HG03520 (cell line): ENCODE data around the gene CDKAL1.

Experiments
- ATAC-seq: cut with Tn5 transposase; IDR thresholded peaks from one replicate; pipeline ENCODE4 v1.9.1; 2021; ENCODE audit warnings: mild to moderate bottlenecking, moderate library complexity; ENCODE audit not compliant: unreplicated experiment

Gene CDKAL1

DNA sequence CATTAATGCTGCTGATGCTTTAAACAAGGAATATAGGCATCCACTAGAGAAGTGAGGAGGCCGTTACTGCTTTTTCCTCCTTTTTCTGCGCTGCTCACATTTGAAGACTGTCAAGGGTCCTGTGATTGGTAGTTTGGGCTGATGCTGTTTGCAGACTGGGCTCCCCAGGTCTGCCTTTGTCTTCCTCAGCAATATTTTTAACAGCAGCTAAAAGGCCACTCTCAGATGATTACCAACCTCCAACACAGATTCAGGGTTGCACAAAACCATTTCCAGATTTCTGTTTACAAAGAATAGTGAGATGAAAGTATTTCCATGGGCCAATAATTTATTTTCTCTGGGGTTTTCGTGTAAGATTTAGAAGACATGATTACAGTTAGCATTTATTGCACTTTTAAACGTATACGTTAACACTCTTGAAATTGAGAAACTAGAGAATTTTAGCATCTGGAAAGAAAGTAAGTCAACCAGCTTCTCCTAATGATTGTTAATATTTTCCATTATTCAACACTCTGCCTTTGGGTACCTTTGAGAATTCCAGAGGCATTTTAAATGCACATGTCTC, 584.0 kb downstream of the CDKAL1 start:
- ATAC-seq = no peak

DNA sequence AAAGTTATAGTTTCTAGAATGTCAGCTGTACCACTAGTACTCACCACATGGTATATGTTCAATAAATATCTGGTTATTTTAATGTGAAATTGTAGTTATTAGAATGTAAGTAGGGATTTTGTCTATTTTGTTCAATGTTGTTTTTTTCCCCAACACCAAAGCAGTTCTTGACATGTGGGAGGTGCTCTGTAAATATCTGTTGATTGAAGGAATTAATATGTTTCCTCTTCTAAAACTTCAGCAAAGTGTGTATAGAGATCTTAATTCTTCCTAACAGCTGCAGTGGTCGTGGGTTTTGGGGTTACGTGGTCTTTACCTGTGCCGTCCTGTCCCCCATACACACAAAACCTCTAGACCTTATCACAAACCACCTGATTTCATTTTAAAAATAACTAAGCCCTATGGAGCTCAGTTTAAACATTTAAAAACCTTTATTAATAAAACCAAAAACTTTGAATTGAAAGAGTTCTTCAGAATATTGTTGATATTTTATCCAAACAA, 587.4 kb downstream of the CDKAL1 start:
- no peak for ATAC-seq

DNA sequence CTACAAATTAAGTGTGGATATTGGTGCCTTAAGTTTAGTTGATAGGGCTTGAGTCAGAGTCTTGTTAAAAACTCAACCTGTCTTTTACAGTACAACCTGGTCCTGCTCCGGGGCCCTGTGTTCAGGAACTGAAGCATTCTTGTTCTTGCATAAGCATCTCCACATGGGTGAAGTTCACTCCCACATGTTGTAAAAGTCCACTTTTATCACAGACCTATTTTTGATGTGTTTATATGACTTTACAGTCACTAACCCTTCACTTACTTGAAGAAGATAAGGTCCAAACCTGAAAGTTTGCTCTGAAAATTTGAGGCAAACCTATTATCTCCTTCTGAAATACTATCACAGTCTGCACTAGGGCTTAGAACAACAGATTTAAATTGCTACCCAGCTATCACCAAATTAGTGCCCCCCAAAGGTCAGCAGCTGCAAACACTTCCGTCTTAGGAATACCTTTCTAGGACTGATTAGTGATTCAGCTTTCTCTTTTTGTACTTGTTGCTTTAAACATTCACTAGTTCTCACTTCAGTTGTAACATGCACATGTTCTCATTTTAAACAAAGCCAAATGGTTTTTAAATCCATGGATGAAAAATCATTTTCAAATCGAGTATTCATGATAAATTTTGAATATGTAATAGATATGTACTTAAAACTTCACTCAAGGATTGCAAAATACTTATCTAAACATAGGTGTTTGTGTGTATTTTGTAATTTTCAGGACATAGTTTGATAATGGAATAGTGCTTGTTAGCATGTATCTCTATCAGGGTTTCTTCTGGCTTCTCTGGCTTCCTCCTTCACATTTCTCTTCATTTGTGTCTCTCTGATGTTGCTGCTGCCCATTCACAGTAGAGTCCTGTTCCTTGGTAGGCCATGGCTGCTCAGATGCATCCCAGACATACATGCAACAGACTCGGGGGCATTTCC, 589.5 kb downstream of the CDKAL1 start:
- no peak for ATAC-seq

DNA sequence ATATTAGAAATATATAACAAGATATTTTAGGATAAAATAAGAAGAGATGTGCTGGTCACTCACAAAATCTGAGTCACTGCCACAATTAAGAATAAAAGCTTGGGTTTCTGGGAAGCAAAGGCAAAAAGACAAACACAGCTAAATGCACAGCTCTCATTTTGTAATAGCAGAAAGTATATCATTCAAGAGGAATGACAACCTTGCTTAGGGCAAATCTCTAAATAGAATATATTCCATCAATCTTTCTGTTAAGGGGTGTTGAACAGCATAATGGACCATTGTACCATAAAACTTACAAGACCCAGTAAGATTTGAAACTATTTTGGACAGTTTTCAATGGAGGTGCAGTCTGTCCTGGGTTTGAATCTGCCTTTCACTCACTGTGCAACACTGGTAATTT, 594.3 kb downstream of the CDKAL1 start:
- no peak for ATAC-seq

GRCh38 chr6:21131406-21131805, 597.1 kb downstream of the CDKAL1 start:
- no peak for ATAC-seq

GRCh38 chr6:21132446-21132845, 598.2 kb downstream of the CDKAL1 start:
- no peak for ATAC-seq

GRCh38 chr6:21132856-21133838, 598.9 kb downstream of the CDKAL1 start:
- no peak for ATAC-seq

DNA sequence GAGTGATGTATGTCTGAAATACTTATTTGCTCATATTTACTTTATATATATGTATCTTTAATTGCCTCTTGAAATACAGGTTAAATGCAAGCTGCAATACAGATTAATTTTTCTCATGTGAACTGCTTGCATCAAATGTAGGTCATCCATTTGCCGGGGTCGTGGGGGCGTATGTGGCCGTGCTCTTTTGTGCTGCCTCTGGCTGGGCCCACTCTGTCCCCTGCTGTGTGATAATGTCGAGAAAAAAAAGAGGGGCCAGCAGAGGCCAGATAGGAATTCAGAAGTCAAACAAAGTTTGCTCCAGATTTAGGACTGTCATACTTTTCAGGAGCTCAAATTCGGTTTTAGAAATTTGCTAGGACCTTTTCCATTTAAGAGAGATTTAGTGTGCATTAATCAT, 599.6 kb downstream of the CDKAL1 start:
- no peak for ATAC-seq

GRCh38 chr6:21134356-21134755, 600.1 kb downstream of the CDKAL1 start:
- ATAC-seq = no peak

DNA sequence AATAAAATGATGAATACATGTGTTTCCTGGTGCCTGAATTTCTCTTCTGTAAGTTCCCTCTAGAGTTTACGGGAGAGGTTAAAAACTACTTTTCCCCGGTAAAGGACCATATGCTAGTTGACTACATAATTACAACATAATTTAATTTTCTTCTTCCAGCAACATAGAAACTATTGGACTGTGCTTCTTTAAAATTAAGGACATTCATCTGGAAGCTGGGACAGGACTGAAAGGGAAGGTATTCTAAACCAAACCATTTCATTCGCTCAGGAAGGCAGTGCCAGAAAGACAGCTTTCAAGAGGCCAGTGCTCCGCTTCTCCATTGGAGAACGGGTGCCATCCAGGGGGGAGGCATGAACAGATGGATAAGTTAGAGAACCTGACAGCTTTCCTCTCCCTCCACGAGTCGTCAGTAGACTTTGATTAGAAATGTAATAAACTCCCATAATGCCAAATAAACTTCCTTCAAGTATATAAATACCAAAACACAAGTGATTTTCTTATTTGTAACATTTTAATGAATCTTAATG, 601.3 kb downstream of the CDKAL1 start:
- no peak for ATAC-seq

- no peak for ATAC-seq
These were observed 603.6 kb downstream of the CDKAL1 start for GRCh38 chr6:21137700-21138335.

GRCh38 chr6:21138336-21139069, 604.2 kb downstream of the CDKAL1 start:
- ATAC-seq = no peak

DNA sequence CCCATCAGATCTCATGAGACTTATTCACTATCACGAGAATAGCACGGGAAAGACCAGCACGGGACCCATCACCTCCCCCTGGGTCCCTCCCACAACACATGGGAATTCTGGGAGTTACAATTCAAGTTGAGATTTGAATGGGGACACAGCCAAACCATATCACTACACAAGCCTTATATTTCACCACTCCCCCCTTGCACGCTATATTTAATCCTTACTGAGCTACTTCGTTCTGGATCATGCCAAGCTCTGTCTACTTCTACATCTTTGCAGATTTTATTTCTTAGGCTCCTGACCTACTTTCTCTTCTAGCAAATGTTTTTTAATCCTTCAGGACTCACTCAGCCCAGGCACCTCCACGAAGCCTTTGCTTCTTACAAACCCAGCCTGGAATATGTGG, 606.7 kb downstream of the CDKAL1 start:
- ATAC-seq = no peak

- ATAC-seq = no peak
These were observed 607.5 kb downstream of the CDKAL1 start for GRCh38 chr6:21141616-21142303.

- ATAC-seq = no peak
These were observed 608.5 kb downstream of the CDKAL1 start for GRCh38 chr6:21142741-21143140.

GRCh38 chr6:21143645-21144044, 609.4 kb downstream of the CDKAL1 start:
- ATAC-seq = no peak

GRCh38 chr6:21144928-21145327, 610.7 kb downstream of the CDKAL1 start:
- ATAC-seq = no peak

DNA sequence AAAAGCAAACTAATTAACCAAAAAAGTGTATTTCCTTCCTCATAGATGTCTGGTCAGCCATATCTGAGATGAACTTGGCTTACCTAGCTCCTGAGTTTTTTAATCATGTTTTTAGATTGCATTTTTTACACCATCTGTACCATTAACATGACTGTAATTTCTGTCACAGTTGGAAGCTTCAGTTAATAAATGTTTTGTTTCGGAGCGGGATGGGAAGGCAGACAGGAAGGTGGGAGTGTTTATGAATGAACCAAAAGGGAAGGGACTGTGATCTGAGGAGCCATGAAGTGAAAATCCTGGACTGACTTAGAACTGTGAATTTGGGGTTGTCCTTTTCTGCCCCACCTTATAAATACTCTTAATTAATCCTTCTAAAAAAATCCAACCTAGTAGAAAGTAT, 613.7 kb downstream of the CDKAL1 start:
- no peak for ATAC-seq

DNA sequence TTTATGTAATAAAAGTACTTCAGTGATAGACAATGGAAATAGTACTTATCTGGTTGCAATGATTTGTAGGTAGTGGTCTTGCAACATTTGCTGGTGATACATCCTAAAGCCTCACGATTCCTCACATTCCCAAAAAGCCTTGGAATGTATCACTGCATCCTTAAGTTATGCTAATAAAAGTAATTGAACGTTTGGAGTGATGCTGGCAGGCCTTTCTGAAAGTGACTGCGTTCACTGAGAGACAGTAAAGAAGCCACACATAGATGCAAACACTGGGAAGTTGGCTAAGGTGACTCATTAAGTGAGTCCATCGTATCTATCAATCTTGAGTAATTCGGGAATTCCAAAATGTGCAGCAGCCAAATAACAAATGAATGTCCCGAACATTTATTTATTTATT, 615.2 kb downstream of the CDKAL1 start:
- ATAC-seq = no peak
